ENCODE data around the gene MAGI3.
"Not testable (repeated sequence)": the region's sequence is repeated elsewhere in the genome, so short reads cannot be mapped to it uniquely, and the experiment has no call there.

Gene MAGI3

DNA sequence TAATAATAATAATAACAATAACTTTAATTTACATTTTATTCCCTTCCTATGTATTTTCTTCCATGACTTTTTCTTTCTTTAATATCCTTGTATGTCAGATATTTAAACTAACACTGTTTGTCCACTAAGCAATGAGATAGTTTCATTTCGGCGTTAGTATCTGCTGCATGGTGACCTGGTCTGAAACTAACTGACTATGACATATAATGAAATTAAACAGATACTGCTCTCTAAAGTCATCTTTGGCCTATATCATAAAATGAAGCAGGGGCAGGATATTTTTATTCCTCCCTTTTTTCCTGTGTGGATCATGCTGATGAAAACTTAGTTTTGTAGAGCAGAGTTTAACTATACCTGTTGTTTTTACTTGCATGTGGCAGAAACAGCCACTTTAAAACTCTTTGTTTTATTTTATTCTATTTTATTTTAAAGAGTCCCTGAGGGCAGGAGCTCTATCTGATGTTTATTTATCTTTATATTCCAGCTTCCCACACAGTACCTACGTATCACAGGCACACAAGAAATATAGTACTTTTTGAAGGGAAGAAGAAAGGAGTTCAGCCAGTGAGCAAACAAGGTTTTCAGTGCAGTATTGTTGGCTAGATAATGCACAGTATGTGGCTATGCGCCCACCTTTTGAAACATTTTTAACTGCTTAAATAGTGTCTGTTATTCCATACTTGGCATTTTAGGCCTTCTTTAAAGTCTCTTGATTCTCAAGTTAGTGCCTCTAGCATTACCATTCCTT is 203.4 kb downstream of the MAGI3 start:
- H3K4me3 ChIP-seq (ENCODE audit: low read length): no peak overlapping the region
- H3K9me3 ChIP-seq (ENCODE audit: low read length): peaks cover 12% of the 10 kb centered on the region

DNA sequence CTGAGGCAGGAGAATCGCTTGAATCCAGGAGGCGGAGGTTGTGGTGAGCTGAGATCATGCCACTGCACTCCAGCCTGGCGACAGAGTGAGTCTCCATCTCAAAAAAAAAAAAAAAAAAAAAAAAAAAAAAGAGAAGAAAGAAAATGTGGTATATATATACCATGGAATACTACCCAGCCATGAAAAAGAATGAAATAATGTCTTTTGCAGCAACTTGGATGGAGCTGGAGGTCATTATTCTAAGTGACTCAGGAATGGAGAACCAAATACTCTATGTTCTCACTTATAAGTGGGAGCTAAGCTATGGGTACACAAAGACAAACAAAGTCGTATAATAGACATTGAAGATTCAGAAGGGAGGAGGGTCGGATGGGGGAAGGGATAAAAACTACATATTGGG is 214.2 kb downstream of the MAGI3 start:
- not testable (repeated sequence) for H3K36me3 ChIP-seq (ENCODE audit: insufficient read depth, low read length); H3K27me3 ChIP-seq (ENCODE audit: insufficient read depth, low read length); H3K9me3 ChIP-seq (ENCODE audit: low read length); H2AFZ ChIP-seq (ENCODE audit: low read depth, low read length); H3K4me3 ChIP-seq (ENCODE audit: low read length); H3K4me1 ChIP-seq (ENCODE audit: insufficient read depth, low read length)

More for the DNA sequence above, 203.4 kb downstream of the MAGI3 start:
- no peaks in the 10 kb centered on the region for H3K27me3 ChIP-seq (ENCODE audit: insufficient read depth, low read length)
- no peak overlapping the region for H2AFZ ChIP-seq (ENCODE audit: low read depth, low read length)
- H3K36me3 ChIP-seq (ENCODE audit: insufficient read depth, low read length): peaks cover 15% of the 10 kb centered on the region
- H3K4me1 ChIP-seq (ENCODE audit: insufficient read depth, low read length): no peaks in the 10 kb centered on the region

DNA sequence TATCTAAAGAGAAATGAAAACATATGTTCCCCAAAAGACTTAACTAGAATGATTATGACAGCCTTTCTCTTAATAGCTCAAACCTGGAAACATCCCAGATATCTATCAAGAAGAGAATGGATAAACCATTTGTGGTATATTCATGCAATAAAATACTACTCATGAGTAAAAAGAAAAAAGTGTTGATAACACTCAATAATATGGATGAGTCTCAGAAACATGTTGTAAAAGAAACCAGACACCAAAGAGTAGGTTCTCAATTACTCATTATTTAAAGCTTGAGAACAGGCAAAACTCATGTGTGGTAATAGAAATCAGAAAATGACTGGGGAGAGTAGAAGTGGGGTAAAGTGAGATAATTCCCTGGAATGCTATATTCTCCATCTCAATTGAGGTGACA is 214.8 kb downstream of the MAGI3 start:
- H3K4me1 ChIP-seq (ENCODE audit: insufficient read depth, low read length): peaks cover 3% of the 10 kb centered on the region
- H3K4me3 ChIP-seq (ENCODE audit: low read length): no peak overlapping the region
- no peak overlapping the region for H2AFZ ChIP-seq (ENCODE audit: low read depth, low read length)
- no peaks in the 10 kb centered on the region for H3K36me3 ChIP-seq (ENCODE audit: insufficient read depth, low read length)
- peaks cover 1% of the 10 kb centered on the region for H3K9me3 ChIP-seq (ENCODE audit: low read length)
- H3K27me3 ChIP-seq (ENCODE audit: insufficient read depth, low read length): no peaks in the 10 kb centered on the region

DNA sequence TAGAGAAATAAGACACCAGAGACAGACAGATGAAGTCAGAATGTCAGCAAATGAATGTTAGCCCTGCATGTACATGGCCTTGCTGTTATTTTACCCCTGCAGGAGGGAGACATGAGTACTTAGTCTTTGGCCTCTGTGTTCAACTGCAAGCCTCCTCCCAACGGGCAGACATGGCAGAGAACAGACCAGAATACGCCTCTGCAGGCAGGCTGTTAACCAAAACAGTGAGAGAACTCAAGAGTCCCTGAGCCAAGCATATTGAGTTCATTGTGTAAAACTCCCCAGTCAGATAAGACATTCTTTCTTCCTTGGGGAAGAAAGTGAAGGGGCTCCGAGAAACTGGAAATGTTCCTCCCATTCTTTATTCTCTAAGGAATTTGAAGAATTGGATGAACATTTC is 218.1 kb downstream of the MAGI3 start:
- Histone ChIP-seq H3K36me3 (ENCODE audit: insufficient read depth, low read length) (no peaks in the 10 kb centered on the region), H3K9me3 (ENCODE audit: low read length) (no peaks in the 10 kb centered on the region), H3K4me1 (ENCODE audit: insufficient read depth, low read length) (peaks cover 3% of the 10 kb centered on the region), H2AFZ (ENCODE audit: low read depth, low read length) (no peak overlapping the region), H3K4me3 (ENCODE audit: low read length) (no peak overlapping the region), H3K27me3 (ENCODE audit: insufficient read depth, low read length) (no peaks in the 10 kb centered on the region)

DNA sequence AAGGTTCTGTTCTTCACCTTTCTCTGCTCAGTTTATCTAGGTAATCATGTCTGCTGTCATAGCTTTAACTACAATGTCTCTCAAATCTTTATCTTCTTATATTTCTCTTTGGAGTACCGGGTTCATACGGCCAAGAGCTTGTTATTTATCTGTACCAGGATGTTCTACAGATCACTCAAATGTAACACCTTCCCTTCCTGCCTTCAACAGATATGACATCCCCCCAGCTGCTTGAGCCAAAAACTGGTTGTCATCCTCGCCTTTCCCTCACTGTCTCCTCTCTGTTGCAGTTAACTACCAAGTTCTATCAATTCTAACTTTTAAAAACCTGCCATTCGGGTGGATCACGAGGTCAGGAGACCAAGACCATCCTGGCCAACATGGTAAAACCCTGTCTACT is 220.1 kb downstream of the MAGI3 start:
- Histone ChIP-seq H3K9me3 (ENCODE audit: low read length) (no peaks in the 10 kb centered on the region), H3K4me3 (ENCODE audit: low read length) (no peak overlapping the region), H3K36me3 (ENCODE audit: insufficient read depth, low read length) (no peaks in the 10 kb centered on the region), H2AFZ (ENCODE audit: low read depth, low read length) (no peak overlapping the region), H3K4me1 (ENCODE audit: insufficient read depth, low read length) (peaks cover 7% of the 10 kb centered on the region), H3K27me3 (ENCODE audit: insufficient read depth, low read length) (no peaks in the 10 kb centered on the region)

DNA sequence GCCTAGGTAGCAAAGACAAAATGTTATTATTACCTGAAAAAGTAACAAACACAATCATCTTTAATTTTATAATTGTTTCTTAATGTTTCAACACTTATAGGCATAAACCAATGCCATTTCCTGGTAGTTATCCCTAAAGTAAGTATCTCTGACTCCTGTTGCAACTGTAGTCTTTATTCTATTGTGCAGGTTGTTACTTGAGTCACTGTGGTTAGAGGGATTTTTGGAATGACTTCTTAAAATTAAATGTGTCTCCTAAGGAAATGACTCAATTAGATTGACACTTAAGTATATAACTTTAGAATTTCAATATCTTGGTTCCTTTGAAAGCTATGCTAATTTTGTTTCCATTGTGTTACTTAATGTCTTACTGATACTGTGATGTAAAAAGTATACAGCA is 225.1 kb downstream of the MAGI3 start:
- H3K4me3 ChIP-seq (ENCODE audit: low read length): no peak overlapping the region
- no peaks in the 10 kb centered on the region for H3K27me3 ChIP-seq (ENCODE audit: insufficient read depth, low read length)
- no peak overlapping the region for H2AFZ ChIP-seq (ENCODE audit: low read depth, low read length)
- peaks cover 6% of the 10 kb centered on the region for H3K4me1 ChIP-seq (ENCODE audit: insufficient read depth, low read length)
- no peaks in the 10 kb centered on the region for H3K9me3 ChIP-seq (ENCODE audit: low read length)
- H3K36me3 ChIP-seq (ENCODE audit: insufficient read depth, low read length): peaks cover 2% of the 10 kb centered on the region

DNA sequence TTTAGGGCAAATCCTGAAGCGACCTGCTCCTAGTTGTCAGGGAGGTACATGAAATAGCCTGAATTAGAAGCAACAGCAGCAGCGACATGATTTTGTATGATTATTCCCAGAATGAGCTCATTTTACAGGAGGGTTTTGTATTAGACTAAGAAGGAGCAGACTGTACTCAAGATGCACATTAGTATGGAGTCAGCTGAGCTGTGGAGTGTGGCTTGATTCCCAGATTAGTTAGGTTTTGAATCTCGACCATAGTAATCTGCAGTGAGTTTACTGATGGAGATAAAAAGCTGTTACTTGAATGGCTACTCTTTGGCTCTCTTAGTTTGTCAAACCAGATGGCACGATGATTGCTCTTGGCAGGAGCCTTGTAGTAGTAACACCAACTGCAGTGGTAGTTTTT is 225.8 kb downstream of the MAGI3 start:
- Histone ChIP-seq H3K4me3 (ENCODE audit: low read length) (no peak overlapping the region), H3K9me3 (ENCODE audit: low read length) (no peaks in the 10 kb centered on the region), H2AFZ (ENCODE audit: low read depth, low read length) (no peak overlapping the region), H3K27me3 (ENCODE audit: insufficient read depth, low read length) (no peaks in the 10 kb centered on the region), H3K36me3 (ENCODE audit: insufficient read depth, low read length) (peaks cover 2% of the 10 kb centered on the region), H3K4me1 (ENCODE audit: insufficient read depth, low read length) (peaks cover 6% of the 10 kb centered on the region)

DNA sequence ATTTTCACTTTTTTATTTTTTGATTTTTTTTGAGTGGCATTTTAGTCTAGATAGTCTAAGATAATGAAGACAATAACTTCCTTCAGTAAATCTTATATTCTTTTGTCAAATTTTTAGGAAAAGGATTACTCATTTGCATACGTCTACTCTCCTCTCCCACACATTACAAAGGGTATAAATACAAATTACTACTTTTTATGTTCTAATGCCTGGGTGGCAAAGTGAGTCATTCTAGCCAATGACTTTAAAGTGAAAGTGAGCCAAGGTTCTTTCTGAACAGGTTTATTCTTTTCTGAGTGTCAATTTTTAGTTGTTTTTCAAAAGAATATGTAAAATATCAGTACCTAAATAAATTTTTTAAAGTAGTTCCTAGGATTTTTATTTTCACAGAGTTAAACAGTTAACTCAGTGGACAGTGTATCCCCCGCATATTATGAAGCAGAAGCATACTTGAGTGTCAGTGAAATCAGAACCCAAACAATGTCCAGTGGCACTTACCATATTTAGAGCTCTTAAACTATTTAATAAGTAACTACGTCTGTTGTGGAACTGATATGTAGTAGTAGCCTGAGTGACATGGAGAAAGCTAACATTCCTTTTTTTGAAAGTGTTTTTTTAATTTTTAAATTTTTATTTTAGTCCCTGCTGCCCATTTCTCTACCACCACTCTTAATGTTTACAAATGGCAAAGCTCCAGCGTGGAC is 227.3 kb downstream of the MAGI3 start:
- H2AFZ ChIP-seq (ENCODE audit: low read depth, low read length): no peak overlapping the region
- H3K4me3 ChIP-seq (ENCODE audit: low read length): no peak overlapping the region
- H3K36me3 ChIP-seq (ENCODE audit: insufficient read depth, low read length): peaks cover 2% of the 10 kb centered on the region
- H3K27me3 ChIP-seq (ENCODE audit: insufficient read depth, low read length): no peaks in the 10 kb centered on the region
- peaks cover 6% of the 10 kb centered on the region for H3K4me1 ChIP-seq (ENCODE audit: insufficient read depth, low read length)
- no peaks in the 10 kb centered on the region for H3K9me3 ChIP-seq (ENCODE audit: low read length)

DNA sequence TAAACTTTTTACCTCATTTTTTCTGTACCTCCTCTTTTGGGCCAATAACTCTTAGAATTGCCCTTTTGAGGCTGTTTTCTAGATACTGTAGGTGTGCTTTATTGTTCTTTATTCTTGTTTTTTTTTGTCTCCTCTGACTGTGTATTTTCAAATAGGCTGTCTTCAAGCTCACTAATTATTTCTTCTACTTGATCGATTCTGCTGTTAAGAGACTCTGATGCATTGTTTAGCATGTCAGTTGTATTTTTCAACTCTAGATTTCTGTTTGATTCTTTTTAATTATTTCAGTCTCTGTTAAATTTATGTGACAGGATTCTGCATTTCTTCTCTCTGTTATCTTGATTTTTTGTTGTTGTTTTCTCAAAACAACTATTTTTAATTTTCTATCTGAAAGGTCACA is 238.7 kb downstream of the MAGI3 start:
- H3K27me3 ChIP-seq (ENCODE audit: insufficient read depth, low read length): no peaks in the 10 kb centered on the region

DNA sequence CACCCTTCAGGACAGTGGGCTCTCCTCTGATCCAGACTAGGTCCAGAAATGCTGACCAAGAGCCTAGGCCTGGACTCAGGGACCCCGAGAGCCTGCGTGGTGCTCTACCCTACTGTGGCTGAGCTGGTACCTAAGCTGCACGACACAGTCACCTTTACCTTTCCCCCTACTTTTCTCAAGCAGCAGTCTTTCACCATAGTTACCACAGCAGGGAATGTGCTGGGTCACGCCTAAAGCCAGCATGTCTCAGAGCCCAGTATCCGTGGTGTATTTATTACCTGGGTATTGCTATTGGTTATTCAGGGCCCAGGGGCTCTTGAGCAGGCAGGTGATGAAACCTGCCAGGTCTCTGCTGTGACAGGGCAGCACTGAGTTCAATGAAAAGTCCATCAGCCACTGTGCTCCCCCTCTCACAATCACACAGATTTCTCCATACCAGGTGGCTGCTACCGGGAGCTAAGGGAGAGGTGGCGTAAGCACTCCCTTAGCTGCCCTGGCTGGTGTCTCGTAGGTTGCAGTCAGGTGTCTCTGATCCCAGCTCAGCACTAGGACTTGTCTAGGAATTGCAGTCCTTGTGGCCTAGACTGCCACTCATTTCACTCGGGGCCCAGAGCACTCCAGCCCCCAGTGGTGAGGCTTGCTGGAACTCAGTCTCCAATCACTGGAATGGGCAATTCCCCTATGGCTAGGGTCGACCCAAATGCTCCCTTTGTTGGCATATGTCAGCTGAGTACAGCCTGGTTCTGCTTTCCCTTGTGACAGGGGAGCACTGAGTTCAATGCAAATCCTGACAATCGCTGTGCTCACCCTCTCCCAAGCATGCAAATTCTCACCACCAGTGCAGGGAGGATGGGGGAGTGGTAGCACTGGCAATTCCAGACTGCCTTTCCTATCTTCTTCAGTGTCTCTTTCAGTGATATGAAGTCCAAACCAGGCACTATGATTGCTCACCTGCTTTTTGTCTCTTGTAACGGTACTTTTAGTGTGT is 240.3 kb downstream of the MAGI3 start:
- no peaks in the 10 kb centered on the region for H3K27me3 ChIP-seq (ENCODE audit: insufficient read depth, low read length)
- H3K4me3 ChIP-seq (ENCODE audit: low read length): no peak overlapping the region
- no peaks in the 10 kb centered on the region for H3K36me3 ChIP-seq (ENCODE audit: insufficient read depth, low read length)
- peaks cover 6% of the 10 kb centered on the region for H3K9me3 ChIP-seq (ENCODE audit: low read length)
- H2AFZ ChIP-seq (ENCODE audit: low read depth, low read length): no peak overlapping the region
- no peaks in the 10 kb centered on the region for H3K4me1 ChIP-seq (ENCODE audit: insufficient read depth, low read length)

More for the DNA sequence above, 238.7 kb downstream of the MAGI3 start:
- H3K36me3 ChIP-seq (ENCODE audit: insufficient read depth, low read length): no peaks in the 10 kb centered on the region
- no peak overlapping the region for H2AFZ ChIP-seq (ENCODE audit: low read depth, low read length)
- no peak overlapping the region for H3K4me3 ChIP-seq (ENCODE audit: low read length)
- H3K9me3 ChIP-seq (ENCODE audit: low read length): peaks cover 6% of the 10 kb centered on the region
- H3K4me1 ChIP-seq (ENCODE audit: insufficient read depth, low read length): no peaks in the 10 kb centered on the region

DNA sequence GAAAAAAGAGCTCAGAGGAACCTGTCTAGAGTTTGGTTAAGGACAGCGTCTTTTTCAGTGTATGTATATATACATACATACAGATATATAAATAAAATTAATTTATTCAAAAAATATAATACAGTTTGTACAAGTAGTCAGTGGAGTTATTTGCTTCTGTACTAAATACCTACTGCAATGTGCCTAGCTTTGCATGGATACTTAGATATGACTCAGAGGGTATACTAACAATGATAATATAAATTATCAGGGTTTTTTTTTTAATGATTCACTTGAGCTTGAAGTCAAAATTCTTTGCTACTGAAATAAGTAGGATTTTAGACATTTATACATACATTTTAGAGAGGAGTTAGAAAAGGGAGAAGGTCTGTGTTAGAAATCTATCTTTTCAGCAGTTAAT is 251.1 kb downstream of the MAGI3 start:
- no peaks in the 10 kb centered on the region for H3K4me1 ChIP-seq (ENCODE audit: insufficient read depth, low read length)
- no peaks in the 10 kb centered on the region for H3K27me3 ChIP-seq (ENCODE audit: insufficient read depth, low read length)
- H2AFZ ChIP-seq (ENCODE audit: low read depth, low read length): no peak overlapping the region
- H3K4me3 ChIP-seq (ENCODE audit: low read length): no peak overlapping the region
- H3K9me3 ChIP-seq (ENCODE audit: low read length): no peaks in the 10 kb centered on the region
- H3K36me3 ChIP-seq (ENCODE audit: insufficient read depth, low read length): peaks cover 7% of the 10 kb centered on the region

DNA sequence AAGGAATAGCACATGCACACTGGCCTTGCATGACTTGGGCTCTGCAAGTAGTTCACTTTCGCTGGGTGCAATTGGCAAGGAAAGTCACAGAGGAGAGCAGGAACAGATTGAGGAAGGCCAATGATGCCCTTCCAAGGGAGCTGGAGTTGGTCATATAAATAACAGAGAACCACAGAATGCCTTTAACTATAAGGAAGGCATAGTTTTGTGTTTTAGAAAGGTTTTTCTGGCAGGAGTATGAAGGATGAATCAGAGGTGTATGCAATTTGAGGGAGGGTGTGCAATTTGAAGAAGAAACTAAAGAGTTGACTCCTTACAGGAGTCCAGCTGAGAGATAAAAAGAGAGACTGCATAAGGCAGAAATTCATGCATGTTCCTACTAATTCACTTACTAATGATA is 256.8 kb downstream of the MAGI3 start:
- peaks cover 12% of the 10 kb centered on the region for H3K36me3 ChIP-seq (ENCODE audit: insufficient read depth, low read length)
- no peaks in the 10 kb centered on the region for H3K4me1 ChIP-seq (ENCODE audit: insufficient read depth, low read length)
- H3K9me3 ChIP-seq (ENCODE audit: low read length): no peaks in the 10 kb centered on the region
- no peaks in the 10 kb centered on the region for H3K27me3 ChIP-seq (ENCODE audit: insufficient read depth, low read length)
- H3K4me3 ChIP-seq (ENCODE audit: low read length): no peak overlapping the region
- no peak overlapping the region for H2AFZ ChIP-seq (ENCODE audit: low read depth, low read length)

DNA sequence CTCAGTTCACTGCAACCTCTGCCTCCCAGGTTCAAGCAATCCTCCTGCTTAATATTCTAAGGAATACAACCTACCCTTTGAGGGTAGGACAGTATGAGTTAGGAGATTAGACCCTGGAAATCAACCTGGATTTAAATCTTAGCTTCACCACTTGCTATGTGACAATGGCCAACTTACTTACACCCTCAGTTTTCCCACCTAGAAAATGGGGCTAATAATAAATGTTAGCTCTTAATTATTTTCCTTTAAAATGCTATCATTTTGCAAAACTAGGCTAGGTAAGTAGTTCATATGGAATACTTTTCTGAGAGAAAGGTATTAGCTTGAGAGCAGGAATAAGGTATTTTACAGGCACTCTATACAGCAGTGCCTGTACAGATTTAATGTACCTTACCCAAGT is 258.2 kb downstream of the MAGI3 start:
- no peaks in the 10 kb centered on the region for H3K9me3 ChIP-seq (ENCODE audit: low read length)
- peaks cover 10% of the 10 kb centered on the region for H3K36me3 ChIP-seq (ENCODE audit: insufficient read depth, low read length)

More for the DNA sequence above, 258.2 kb downstream of the MAGI3 start:
- Histone ChIP-seq H3K4me3 (ENCODE audit: low read length) (no peak overlapping the region), H3K4me1 (ENCODE audit: insufficient read depth, low read length) (no peaks in the 10 kb centered on the region), H2AFZ (ENCODE audit: low read depth, low read length) (no peak overlapping the region), H3K27me3 (ENCODE audit: insufficient read depth, low read length) (no peaks in the 10 kb centered on the region)
